ENCODE results near the gene COL26A1. TPM values are rescaled to one million over a fixed set of nuclear protein-coding genes. Genes with fewer than 3 reads are reported as not detected.

The COL26A1 gene
- polyA plus RNA-seq, 1 donor (not counting 4 experiments of a cell fraction or from before 2014, with no cell fraction given), result not detected

- no peaks in the 10 kb centered on the region for H3K4me1 ChIP-seq (ENCODE audit: control insufficient read depth, extremely low read depth, insufficient read depth, low read length)
- TF ChIP-seq EZH2 (IDR thresholded peaks at IDR 0.05; ENCODE audit: low read length) (no peak), CTCF (optimal IDR thresholded peaks at IDR 0.05 in 1 of 3, IDR thresholded peaks at IDR 0.05 in 1 of 3, conservative IDR thresholded peaks at IDR 0.05 in 1 of 3; ENCODE audit: extremely low read depth in 1 of 3, insufficient read depth in 2 of 3, low read length in 3 of 3) (no peak)
- no peaks in the 10 kb centered on the region for H3K36me3 ChIP-seq (ENCODE audit: control insufficient read depth in 2 of 2, extremely low read depth in 1 of 2, insufficient read depth in 2 of 2, low read length in 2 of 2)
- H3K9me3 ChIP-seq (ENCODE audit: control insufficient read depth, low read depth, low read length), result no peaks in the 10 kb centered on the region
- H3K9ac ChIP-seq (ENCODE audit: control insufficient read depth, extremely low read depth, insufficient read depth, low read length), result no peak overlapping the region
- H3K27ac ChIP-seq (ENCODE audit: control insufficient read depth, insufficient read depth, low read length), result no peak overlapping the region
- peaks cover 7% of the 10 kb centered on the region for H3K27me3 ChIP-seq (ENCODE audit: control insufficient read depth, extremely low read depth, insufficient read depth, low read length)
- no peak overlapping the region for H3K4me3 ChIP-seq (ENCODE audit: control insufficient read depth in 2 of 3, extremely low read depth in 1 of 3, insufficient read depth in 2 of 3, low read depth in 1 of 3, low read length in 3 of 3)
- FAIRE-seq, result no peak
- H3K4me2 ChIP-seq (ENCODE audit: control insufficient read depth, extremely low read depth, insufficient read depth, low read depth, low read length), result no peak overlapping the region
- H4K20me1 ChIP-seq (ENCODE audit: control insufficient read depth, extremely low read depth, insufficient read depth, low read length), result no peaks in the 10 kb centered on the region
- H3K79me2 ChIP-seq (ENCODE audit: control insufficient read depth, insufficient read depth, low read length), result no peaks in the 10 kb centered on the region
- H3K9me1 ChIP-seq (ENCODE audit: control insufficient read depth, extremely low read depth, insufficient read depth, low read length), result no peaks in the 10 kb centered on the region
- no peak for DNase-seq (ENCODE audit: low read depth, low spot score)
- H2AFZ ChIP-seq (ENCODE audit: control insufficient read depth, low read length), result no peak overlapping the region
- dilution Hi-C loops (cut with MboI; ENCODE audit: extremely low pct_ligation_motif_present, low sequenced_read_pairs), result no loop called here
These were observed 23.5 kb downstream of the COL26A1 start for GRCh38 chr7:101386177-101386557.

- Histone ChIP-seq H3K27ac (ENCODE audit: control insufficient read depth, insufficient read depth, low read length) (no peak overlapping the region), H3K9me1 (ENCODE audit: control insufficient read depth, extremely low read depth, insufficient read depth, low read length) (no peaks in the 10 kb centered on the region), H3K79me2 (ENCODE audit: control insufficient read depth, insufficient read depth, low read length) (no peaks in the 10 kb centered on the region), H3K9me3 (ENCODE audit: control insufficient read depth, low read depth, low read length) (no peaks in the 10 kb centered on the region), H3K4me3 (ENCODE audit: control insufficient read depth in 2 of 3, extremely low read depth in 1 of 3, insufficient read depth in 2 of 3, low read depth in 1 of 3, low read length in 3 of 3) (no peak overlapping the region), H3K4me2 (ENCODE audit: control insufficient read depth, extremely low read depth, insufficient read depth, low read depth, low read length) (peak overlapping the region; percentile 48), H3K4me1 (ENCODE audit: control insufficient read depth, extremely low read depth, insufficient read depth, low read length) (no peaks in the 10 kb centered on the region), H4K20me1 (ENCODE audit: control insufficient read depth, extremely low read depth, insufficient read depth, low read length) (no peaks in the 10 kb centered on the region), H3K27me3 (ENCODE audit: control insufficient read depth, extremely low read depth, insufficient read depth, low read length) (peaks cover 7% of the 10 kb centered on the region), H2AFZ (ENCODE audit: control insufficient read depth, low read length) (peak overlapping the region; percentile 43), H3K36me3 (ENCODE audit: control insufficient read depth in 2 of 2, extremely low read depth in 1 of 2, insufficient read depth in 2 of 2, low read length in 2 of 2) (no peaks in the 10 kb centered on the region), H3K9ac (ENCODE audit: control insufficient read depth, extremely low read depth, insufficient read depth, low read length) (no peak overlapping the region)
- dilution Hi-C loops (cut with MboI; ENCODE audit: extremely low pct_ligation_motif_present, low sequenced_read_pairs), result no loop called here
- no peak for TF ChIP-seq CTCF (optimal IDR thresholded peaks at IDR 0.05 in 1 of 3, IDR thresholded peaks at IDR 0.05 in 1 of 3, conservative IDR thresholded peaks at IDR 0.05 in 1 of 3; ENCODE audit: extremely low read depth in 1 of 3, insufficient read depth in 2 of 3, low read length in 3 of 3)
- no peak for TF ChIP-seq EZH2 (IDR thresholded peaks at IDR 0.05; ENCODE audit: low read length)
- FAIRE-seq (no peak), DNase-seq (ENCODE audit: low read depth, low spot score) (no peak)
These were observed 24.0 kb downstream of the COL26A1 start for GRCh38 chr7:101386558-101387231.

Measured in keratinocyte (primary cell).